Activated naive CD4-positive, alpha-beta T cell treated with anti-CD3 and anti-CD28 coated beads for 36 hours (primary cell): Measurements from ENCODE around the gene ENDOV. TPM values are rescaled to one million over a fixed set of nuclear protein-coding genes. Genes with fewer than 3 reads are reported as not detected.
"Not testable (repeated sequence)": the region's sequence is repeated elsewhere in the genome, so short reads cannot be mapped to it uniquely, and the experiment has no call there.

Experiments
- CTCF ChIA-PET: fragments of 350-600 bp; sonication (Branson Sonifier 250); formaldehyde crosslinking; loops from one replicate; lab custom pipeline; 2021; ENCODE audit warnings: antibody characterized with exemption; lab: Charles Lee
- DNase-seq: peaks from one replicate; pipeline ENCODE4 v3.0.0-alpha.2; 2020
- H3K27ac Mint-ChIP-seq: one replicate; pipeline ENCODE4 v1.8.0; 2021; ENCODE audit warnings: mild to moderate bottlenecking, mixed read lengths
- H3K27me3 Mint-ChIP-seq: one replicate; pipeline ENCODE4 v1.8.0; 2021; ENCODE audit warnings: low read depth, mixed read lengths
- H3K36me3 Mint-ChIP-seq: one replicate; pipeline ENCODE4 v1.8.0; 2021; ENCODE audit warnings: low read depth, mixed read lengths
- H3K4me1 Mint-ChIP-seq: one replicate; pipeline ENCODE4 v1.8.0; 2021; ENCODE audit warnings: low read depth, mixed read lengths
- H3K4me3 Mint-ChIP-seq: one replicate; pipeline ENCODE4 v1.8.0; 2021; ENCODE audit warnings: mild to moderate bottlenecking, moderate library complexity, mixed read lengths
- H3K9me3 Mint-ChIP-seq: one replicate; pipeline ENCODE4 v1.8.0; 2021; ENCODE audit warnings: mixed read lengths
- intact Hi-C: fragments of 100-400 bp; cut with micrococcal nuclease; formaldehyde crosslinking; loops from one replicate; pipeline ENCODE4 v1.15.1; 2023
- total RNA-seq, 2 experiments: library from RNA; stranded (reverse); gene quantifications; one replicate each; pipeline ENCODE4 v1.2.3, GENCODE V29; 2021

Gene ENDOV
- total RNA-seq, 2 experiments from 2014 or later, result 9.0 to 11.7 TPM

DNA sequence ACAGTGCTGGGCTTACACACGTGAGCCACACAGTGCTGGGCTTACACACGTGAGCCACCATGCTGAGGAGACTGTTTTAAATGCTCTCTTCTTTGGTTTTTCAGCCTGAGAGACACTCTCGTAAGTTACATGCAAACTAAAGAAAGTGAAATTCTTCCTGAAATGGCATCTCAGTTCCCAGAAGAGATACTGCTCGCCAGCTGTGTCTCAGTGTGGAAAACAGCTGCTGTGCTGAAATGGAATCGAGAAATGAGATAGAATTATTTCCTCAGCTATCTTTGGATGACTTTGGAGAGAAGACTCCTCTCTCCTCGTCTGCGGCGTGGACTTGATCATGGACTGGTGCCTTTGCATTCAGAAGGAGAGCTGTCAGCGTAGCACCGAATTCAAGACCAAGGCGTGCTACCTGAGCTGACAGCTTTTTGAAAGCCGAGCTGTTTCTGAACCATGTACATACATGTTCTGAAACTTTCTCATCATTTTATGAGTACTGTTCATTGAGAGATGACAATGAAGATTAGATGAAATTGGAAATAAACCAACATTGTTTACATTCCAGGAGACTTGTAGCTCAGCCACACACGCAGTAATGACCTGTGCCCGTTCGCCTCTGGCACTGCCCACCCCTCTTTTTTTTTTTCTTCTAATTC, 21.6 kb upstream of the ENDOV start:
- no peak for DNase-seq
- intact Hi-C loops, result no loop called here
- CTCF ChIA-PET, result no interaction called here
- no peaks in the 10 kb centered on the region for H3K4me1 Mint-ChIP-seq
- H3K4me3 Mint-ChIP-seq, result no peak overlapping the region
- H3K27me3 Mint-ChIP-seq, result no peaks in the 10 kb centered on the region
- no peaks in the 10 kb centered on the region for H3K9me3 Mint-ChIP-seq
- H3K27ac Mint-ChIP-seq, result peak overlapping the region; percentile 48
- peaks cover 32% of the 10 kb centered on the region for H3K36me3 Mint-ChIP-seq

DNA sequence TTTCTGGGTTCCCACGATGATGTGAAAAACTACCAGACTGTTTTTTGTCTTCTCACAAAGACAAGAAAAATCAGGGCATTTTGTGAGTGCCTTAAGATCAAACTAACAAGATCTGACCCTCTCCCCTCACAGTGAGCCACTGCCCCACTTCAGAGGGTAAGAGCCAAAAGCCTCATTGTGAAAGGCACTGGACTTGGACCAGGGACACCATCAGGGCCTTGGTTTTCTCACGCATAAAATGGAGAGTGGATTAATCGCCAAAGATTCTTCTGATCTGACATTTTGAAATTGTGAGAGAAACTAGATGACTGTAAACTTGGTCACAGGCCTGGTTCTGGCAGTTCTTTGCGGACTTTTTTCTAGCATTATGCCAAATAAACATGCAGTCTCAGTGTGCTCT, 21.0 kb upstream of the ENDOV start:
- no peaks in the 10 kb centered on the region for H3K4me1 Mint-ChIP-seq
- CTCF ChIA-PET, result no interaction called here
- no peak for DNase-seq
- H3K4me3 Mint-ChIP-seq, result no peak overlapping the region
- H3K27me3 Mint-ChIP-seq, result no peaks in the 10 kb centered on the region
- peaks cover 27% of the 10 kb centered on the region for H3K36me3 Mint-ChIP-seq
- no peaks in the 10 kb centered on the region for H3K9me3 Mint-ChIP-seq
- peak overlapping the region; percentile 48 for H3K27ac Mint-ChIP-seq
- intact Hi-C loops, result no loop called here

- Mint-ChIP-seq H3K27ac (no peak overlapping the region), H3K9me3 (no peaks in the 10 kb centered on the region), H3K36me3 (peaks cover 21% of the 10 kb centered on the region), H3K27me3 (no peaks in the 10 kb centered on the region), H3K4me1 (no peaks in the 10 kb centered on the region), H3K4me3 (no peak overlapping the region)
- no peak for DNase-seq
- CTCF ChIA-PET, result no interaction called here
- intact Hi-C loops, result no loop called here
Observed at GRCh38 chr17:80394629-80395216, 20.2 kb upstream of the ENDOV start.

DNA sequence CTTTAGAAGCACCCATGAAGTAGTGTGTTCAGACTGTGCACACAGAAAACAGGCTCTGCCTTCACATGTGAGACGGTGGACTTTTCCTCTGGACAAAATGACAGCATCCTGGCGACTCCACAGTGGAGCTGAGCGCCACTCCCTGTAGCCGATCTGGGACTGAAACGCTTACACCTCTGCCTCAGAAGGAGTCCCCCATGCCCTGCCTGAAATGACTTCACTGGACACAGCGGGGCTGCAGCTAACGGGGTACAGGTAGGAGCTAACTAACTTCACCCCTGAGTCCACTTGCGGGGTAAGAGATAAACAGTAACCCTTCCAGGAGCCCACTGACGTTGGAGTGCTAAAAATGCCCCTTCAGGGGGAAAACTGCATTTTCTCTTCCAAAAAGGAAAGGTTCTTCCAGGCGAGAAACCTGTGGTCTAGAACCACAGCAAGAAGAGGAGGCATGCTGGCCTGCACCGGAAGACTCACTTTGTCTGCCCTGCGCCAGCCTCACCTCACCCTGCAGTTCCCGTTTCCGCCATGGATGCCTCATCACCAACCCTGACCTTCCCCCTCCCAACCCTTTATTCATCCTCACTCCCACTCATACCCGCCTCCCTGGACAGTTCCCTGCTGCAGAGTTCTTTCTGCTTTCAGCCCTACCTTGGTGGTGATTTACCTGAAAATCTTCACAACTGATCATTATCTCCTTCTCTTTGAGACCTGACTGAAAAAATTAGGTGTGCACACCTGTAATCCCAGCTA, 19.4 kb upstream of the ENDOV start:
- no peak overlapping the region for H3K27ac Mint-ChIP-seq
- intact Hi-C loops, result no loop called here

GRCh38 chr17:80396157-80397033, 18.6 kb upstream of the ENDOV start:
- Mint-ChIP-seq H3K4me3 (no peak overlapping the region), H3K4me1 (no peaks in the 10 kb centered on the region), H3K27ac (no peak overlapping the region), H3K36me3 (peaks cover 12% of the 10 kb centered on the region), H3K27me3 (no peaks in the 10 kb centered on the region), H3K9me3 (no peaks in the 10 kb centered on the region)
- CTCF ChIA-PET, result interaction anchor here (0.6 kb wide), 2 partner anchors 96 to 322 kb away, joined by 3 read pairs; no protein-coding TSS in a partner anchor
- intact Hi-C loops, result no loop called here
- no peak for DNase-seq

More for the DNA sequence above, 19.4 kb upstream of the ENDOV start:
- no peak for DNase-seq
- Mint-ChIP-seq H3K27me3 (no peaks in the 10 kb centered on the region), H3K4me1 (no peaks in the 10 kb centered on the region), H3K9me3 (no peaks in the 10 kb centered on the region), H3K36me3 (peaks cover 17% of the 10 kb centered on the region), H3K4me3 (no peak overlapping the region)
- CTCF ChIA-PET, result no interaction called here

DNA sequence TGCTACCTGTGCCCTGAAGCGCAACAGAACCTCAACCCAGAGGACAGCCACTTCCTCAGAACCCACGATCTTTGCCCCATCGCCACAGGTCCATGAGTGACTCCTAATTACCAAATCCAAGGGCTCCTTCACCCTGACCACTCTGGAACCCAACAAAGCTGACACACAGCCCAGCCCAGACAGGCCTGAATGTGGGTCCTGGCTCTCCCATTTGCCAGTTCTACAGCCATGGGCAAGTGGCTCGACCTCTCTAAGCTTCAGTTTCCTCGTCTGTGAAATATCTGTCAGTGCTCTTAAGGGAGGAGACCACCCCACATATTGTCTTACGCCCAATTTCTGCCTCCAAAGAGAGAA, 18.0 kb upstream of the ENDOV start:
- Mint-ChIP-seq H3K27ac (no peak overlapping the region), H3K36me3 (peaks cover 8% of the 10 kb centered on the region), H3K4me1 (no peaks in the 10 kb centered on the region), H3K4me3 (no peak overlapping the region), H3K27me3 (no peaks in the 10 kb centered on the region), H3K9me3 (no peaks in the 10 kb centered on the region)
- intact Hi-C loops, result no loop called here
- no peak for DNase-seq
- CTCF ChIA-PET, result no interaction called here

DNA sequence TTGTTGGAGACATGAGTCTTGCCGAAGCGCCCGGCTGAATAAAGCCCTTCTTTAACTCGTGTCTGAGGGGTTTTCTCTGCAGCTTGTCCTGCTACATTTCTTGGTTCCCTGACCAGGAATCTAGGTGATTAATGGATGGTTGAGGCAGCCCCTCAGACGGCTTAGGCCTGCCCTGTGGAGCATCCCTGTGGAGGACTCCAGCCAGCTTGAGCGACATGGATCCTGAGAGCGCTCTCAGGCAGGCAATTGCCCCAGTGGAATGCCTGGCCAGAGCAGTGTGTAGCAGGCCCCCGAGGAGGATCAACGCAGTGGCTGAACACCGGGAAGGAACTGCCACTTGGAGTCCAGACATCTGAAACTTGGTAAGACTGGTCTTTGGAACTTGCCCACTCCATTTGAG, 17.3 kb upstream of the ENDOV start:
- no peaks in the 10 kb centered on the region for H3K9me3 Mint-ChIP-seq
- no peak for DNase-seq
- no peak overlapping the region for H3K4me3 Mint-ChIP-seq
- intact Hi-C loops, result no loop called here
- no peaks in the 10 kb centered on the region for H3K27me3 Mint-ChIP-seq
- H3K36me3 Mint-ChIP-seq, result peaks cover 5% of the 10 kb centered on the region
- H3K27ac Mint-ChIP-seq, result no peak overlapping the region
- no peaks in the 10 kb centered on the region for H3K4me1 Mint-ChIP-seq
- CTCF ChIA-PET, result no interaction called here

DNA sequence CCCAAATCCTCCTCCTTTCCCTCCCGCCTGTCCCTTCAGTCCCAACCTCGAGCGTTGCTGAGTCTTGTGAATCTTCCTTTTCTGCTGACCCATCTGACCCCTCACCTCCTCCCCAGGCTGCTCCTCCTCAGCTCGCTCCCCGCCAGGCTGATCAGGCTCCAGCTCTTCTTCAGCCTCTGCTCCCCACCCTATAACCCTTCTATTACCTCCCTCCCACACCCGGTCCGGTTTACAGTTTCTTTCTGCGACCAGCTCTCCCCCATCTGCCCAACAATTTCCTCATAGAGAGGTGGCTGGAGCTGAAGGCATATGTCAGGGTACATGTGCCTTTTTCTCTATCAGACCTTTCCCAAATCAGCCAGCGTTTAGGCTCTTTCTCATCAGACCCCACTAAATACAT, 13.9 kb upstream of the ENDOV start:
- CTCF ChIA-PET, result interaction anchor here (0.6 kb wide), 1 partner anchor 24 kb away, joined by 3 read pairs; no protein-coding TSS in a partner anchor
- not testable (repeated sequence) for DNase-seq

GRCh38 chr17:80402102-80402501, 12.9 kb upstream of the ENDOV start:
- CTCF ChIA-PET, H3K27ac Mint-ChIP-seq, H3K9me3 Mint-ChIP-seq, H3K36me3 Mint-ChIP-seq, DNase-seq, H3K4me3 Mint-ChIP-seq, H3K4me1 Mint-ChIP-seq, H3K27me3 Mint-ChIP-seq, intact Hi-C loops: not testable (repeated sequence)

More for the DNA sequence above, 13.9 kb upstream of the ENDOV start:
- H3K36me3 Mint-ChIP-seq, H3K4me1 Mint-ChIP-seq, H3K27me3 Mint-ChIP-seq, H3K27ac Mint-ChIP-seq, intact Hi-C loops, H3K9me3 Mint-ChIP-seq, H3K4me3 Mint-ChIP-seq: not testable (repeated sequence)

DNA sequence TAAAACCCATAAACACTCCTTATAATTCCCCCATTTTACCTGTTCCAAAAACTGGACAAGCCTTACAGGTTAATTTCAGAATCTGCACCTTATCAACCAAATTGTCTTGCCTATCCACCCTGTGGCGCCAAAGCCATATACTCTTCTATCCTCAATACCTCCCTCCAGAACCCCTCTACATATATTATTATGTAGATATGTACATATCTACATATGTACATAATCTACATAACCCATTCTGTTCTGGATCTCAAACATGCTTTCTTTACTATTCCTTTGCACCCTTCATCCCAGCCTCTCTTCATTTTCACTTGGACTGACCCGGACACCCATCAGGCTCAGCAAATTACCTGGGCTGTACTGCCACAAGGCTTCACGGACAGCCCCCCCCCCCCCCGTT, 12.0 kb upstream of the ENDOV start:
- CTCF ChIA-PET, result no interaction called here
- H3K27me3 Mint-ChIP-seq, result no peaks in the 10 kb centered on the region
- intact Hi-C loops, result no loop called here
- H3K36me3 Mint-ChIP-seq, result no peaks in the 10 kb centered on the region
- H3K4me3 Mint-ChIP-seq, result no peak overlapping the region
- no peaks in the 10 kb centered on the region for H3K4me1 Mint-ChIP-seq
- no peak overlapping the region for H3K27ac Mint-ChIP-seq
- DNase-seq, result no peak
- H3K9me3 Mint-ChIP-seq, result no peaks in the 10 kb centered on the region

GRCh38 chr17:80406146-80406545, 8.8 kb upstream of the ENDOV start:
- H3K27ac Mint-ChIP-seq, result no peak overlapping the region
- H3K36me3 Mint-ChIP-seq, result no peaks in the 10 kb centered on the region
- no peaks in the 10 kb centered on the region for H3K9me3 Mint-ChIP-seq
- peaks cover 3% of the 10 kb centered on the region for H3K4me1 Mint-ChIP-seq
- peaks cover 3% of the 10 kb centered on the region for H3K27me3 Mint-ChIP-seq
- intact Hi-C loops, result no loop called here
- CTCF ChIA-PET, result no interaction called here
- DNase-seq, result no peak
- no peak overlapping the region for H3K4me3 Mint-ChIP-seq

DNA sequence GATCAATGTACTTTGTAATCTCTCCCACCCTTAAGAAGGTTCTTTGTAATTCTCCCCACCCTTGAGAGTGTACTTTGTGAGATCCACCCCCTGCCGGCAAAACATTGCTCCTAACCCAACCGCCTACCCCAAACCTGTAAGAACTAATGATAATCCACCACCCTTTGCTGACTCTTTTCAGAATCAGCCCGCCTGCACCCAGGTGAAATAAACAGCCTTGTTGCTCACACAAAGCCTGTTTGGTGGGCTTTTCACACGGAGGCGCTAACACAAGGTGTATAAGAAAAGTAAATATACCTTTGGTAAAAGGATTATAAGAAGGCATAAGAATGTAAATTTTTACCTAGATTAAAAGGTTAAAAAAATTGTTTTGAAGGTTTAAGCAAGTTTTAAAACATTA, 7.0 kb upstream of the ENDOV start:
- H3K4me1 Mint-ChIP-seq, DNase-seq, intact Hi-C loops, H3K36me3 Mint-ChIP-seq, H3K27me3 Mint-ChIP-seq, H3K4me3 Mint-ChIP-seq, CTCF ChIA-PET, H3K27ac Mint-ChIP-seq, H3K9me3 Mint-ChIP-seq: not testable (repeated sequence)
